Measurements from ENCODE around the gene MACF1.

The MACF1 gene

GRCh38 chr1:39168301-39169080 lies 36.0 kb upstream of the MACF1 start:
- Mint-ChIP-seq H3K4me1 (no peaks in the 10 kb centered on the region), H3K27me3 (peaks cover 19% of the 10 kb centered on the region), H3K36me3 (no peaks in the 10 kb centered on the region), H3K4me3 (no peak overlapping the region), H3K9me3 (no peaks in the 10 kb centered on the region), H3K27ac (no peak overlapping the region)
- CTCF ChIA-PET = interaction anchor here (1.2 kb wide), 2 partner anchors 23 to 24 kb away, joined by 3 to 8 read pairs; no protein-coding TSS in a partner anchor
- DNase-seq = no peak

GRCh38 chr1:39170731-39171667 lies 33.5 kb upstream of the MACF1 start:
- no peaks in the 10 kb centered on the region for H3K36me3 Mint-ChIP-seq
- H3K9me3 Mint-ChIP-seq = no peaks in the 10 kb centered on the region
- CTCF ChIA-PET = interaction anchor here (1.9 kb wide), 1 partner anchor 21 kb away, joined by 4 read pairs; no protein-coding TSS in a partner anchor
- no peak for DNase-seq
- H3K27ac Mint-ChIP-seq = no peak overlapping the region
- H3K4me3 Mint-ChIP-seq = no peak overlapping the region
- no peaks in the 10 kb centered on the region for H3K4me1 Mint-ChIP-seq
- H3K27me3 Mint-ChIP-seq = peaks cover 19% of the 10 kb centered on the region

- no peaks in the 10 kb centered on the region for H3K4me1 Mint-ChIP-seq
- no peaks in the 10 kb centered on the region for H3K36me3 Mint-ChIP-seq
- no peaks in the 10 kb centered on the region for H3K9me3 Mint-ChIP-seq
- peaks cover 12% of the 10 kb centered on the region for H3K27me3 Mint-ChIP-seq
- H3K4me3 Mint-ChIP-seq = no peak overlapping the region
- no peak overlapping the region for H3K27ac Mint-ChIP-seq
- CTCF ChIA-PET = interaction anchor here (0.9 kb wide), 1 partner anchor 10 kb away, joined by 6 read pairs; no protein-coding TSS in a partner anchor
- no peak for DNase-seq
These were observed 31.1 kb upstream of the MACF1 start for GRCh38 chr1:39173119-39173994.

GRCh38 chr1:39173995-39174380 lies 30.5 kb upstream of the MACF1 start:
- no peak overlapping the region for H3K27ac Mint-ChIP-seq
- peaks cover 5% of the 10 kb centered on the region for H3K27me3 Mint-ChIP-seq
- H3K4me1 Mint-ChIP-seq = no peaks in the 10 kb centered on the region
- no peaks in the 10 kb centered on the region for H3K36me3 Mint-ChIP-seq
- no peaks in the 10 kb centered on the region for H3K9me3 Mint-ChIP-seq
- CTCF ChIA-PET = interaction anchor here (0.9 kb wide), 1 partner anchor 10 kb away, joined by 6 read pairs; no protein-coding TSS in a partner anchor
- no peak overlapping the region for H3K4me3 Mint-ChIP-seq
- DNase-seq = no peak

GRCh38 chr1:39174390-39175081 lies 30.0 kb upstream of the MACF1 start:
- DNase-seq = no peak
- Mint-ChIP-seq H3K27me3 (no peaks in the 10 kb centered on the region), H3K36me3 (no peaks in the 10 kb centered on the region), H3K9me3 (no peaks in the 10 kb centered on the region), H3K27ac (no peak overlapping the region), H3K4me3 (no peak overlapping the region), H3K4me1 (no peaks in the 10 kb centered on the region)
- CTCF ChIA-PET = interaction anchor here (0.9 kb wide), 1 partner anchor 9 kb away, joined by 6 read pairs; no protein-coding TSS in a partner anchor

- Mint-ChIP-seq H3K9me3 (no peaks in the 10 kb centered on the region), H3K4me3 (no peak overlapping the region), H3K36me3 (no peaks in the 10 kb centered on the region), H3K4me1 (no peaks in the 10 kb centered on the region), H3K27me3 (no peaks in the 10 kb centered on the region), H3K27ac (no peak overlapping the region)
- CTCF ChIA-PET = no interaction called here
- no peak for DNase-seq
These were observed 26.8 kb upstream of the MACF1 start for GRCh38 chr1:39177706-39178105.

GRCh38 chr1:39178541-39179431 lies 25.7 kb upstream of the MACF1 start:
- Mint-ChIP-seq H3K27ac (no peak overlapping the region), H3K9me3 (no peaks in the 10 kb centered on the region), H3K4me1 (peaks cover 10% of the 10 kb centered on the region), H3K36me3 (no peaks in the 10 kb centered on the region), H3K4me3 (no peak overlapping the region), H3K27me3 (no peaks in the 10 kb centered on the region)
- DNase-seq = no peak
- CTCF ChIA-PET = interaction anchor here (0.9 to 1.9 kb wide), 2 partner anchors 13 to 361 kb away, joined by 3 to 6 read pairs; no protein-coding TSS in a partner anchor

GRCh38 chr1:39181311-39181710 lies 23.2 kb upstream of the MACF1 start:
- no peak for DNase-seq
- Mint-ChIP-seq H3K27ac (no peak overlapping the region), H3K4me3 (no peak overlapping the region), H3K36me3 (no peaks in the 10 kb centered on the region), H3K4me1 (peaks cover 36% of the 10 kb centered on the region), H3K27me3 (no peaks in the 10 kb centered on the region), H3K9me3 (no peaks in the 10 kb centered on the region)
- CTCF ChIA-PET = interaction anchor here (1.7 to 3.6 kb wide), 2 partner anchors 11 to 77 kb away, joined by 5 to 36 read pairs; no protein-coding TSS in a partner anchor

- H3K9me3 Mint-ChIP-seq = no peaks in the 10 kb centered on the region
- H3K4me1 Mint-ChIP-seq = peaks cover 46% of the 10 kb centered on the region
- H3K27ac Mint-ChIP-seq = no peak overlapping the region
- no peak overlapping the region for H3K4me3 Mint-ChIP-seq
- CTCF ChIA-PET = interaction anchor here (1.9 to 4.3 kb wide), 5 partner anchors 9 to 84 kb away, joined by 6 to 36 read pairs (median 20); partner anchors contain the start of gene MACF1
- DNase-seq = no peak
- H3K27me3 Mint-ChIP-seq = no peaks in the 10 kb centered on the region
- H3K36me3 Mint-ChIP-seq = no peaks in the 10 kb centered on the region
These were observed 21.7 kb upstream of the MACF1 start for GRCh38 chr1:39182804-39183203.

GRCh38 chr1:39183503-39184353 lies 20.8 kb upstream of the MACF1 start:
- Mint-ChIP-seq H3K4me1 (peaks cover 49% of the 10 kb centered on the region), H3K9me3 (no peaks in the 10 kb centered on the region), H3K36me3 (no peaks in the 10 kb centered on the region), H3K27me3 (no peaks in the 10 kb centered on the region), H3K4me3 (peak overlapping the region; percentile 11), H3K27ac (peak overlapping the region; percentile 91)
- CTCF ChIA-PET = interaction anchor here (0.6 to 4.3 kb wide), 15 partner anchors 9 to 358 kb away, joined by 3 to 36 read pairs (median 5); partner anchors contain the start of gene MACF1
- DNase-seq = peak; percentile 91

- H3K4me3 Mint-ChIP-seq = peak overlapping the region; percentile 11
- CTCF ChIA-PET = interaction anchor here (0.8 to 4.3 kb wide), 14 partner anchors 8 to 357 kb away, joined by 3 to 36 read pairs (median 5); partner anchors contain the start of gene MACF1
- peaks cover 55% of the 10 kb centered on the region for H3K4me1 Mint-ChIP-seq
- peak overlapping the region; percentile 91 for H3K27ac Mint-ChIP-seq
- H3K27me3 Mint-ChIP-seq = no peaks in the 10 kb centered on the region
- DNase-seq = no peak
- no peaks in the 10 kb centered on the region for H3K36me3 Mint-ChIP-seq
- no peaks in the 10 kb centered on the region for H3K9me3 Mint-ChIP-seq
These were observed 20.1 kb upstream of the MACF1 start for GRCh38 chr1:39184354-39184818.

All from activated naive CD4-positive, alpha-beta T cell treated with anti-CD3 and anti-CD28 coated beads, Interleukin-2, amount 10 ng/mL, durations not matched to agents 7 days and 5 days (primary cell).